MM.1S (cell line): Measurements from ENCODE around the gene BRINP1.

ENCODE experiments used
- EZH2 ChIP-seq: fragments of 300-600 bp; sonication (generic); optimal IDR thresholded peaks from 2 replicates; pipeline ENCODE3; 2017; ENCODE audit warnings: low read depth, mild to moderate bottlenecking, antibody characterized with exemption, low read length, mixed read lengths
- EZH2phosphoT487 ChIP-seq: fragments of 300-600 bp; sonication (generic); IDR thresholded peaks from 2 replicates; pipeline ENCODE4 v1.6.1; 2018; ENCODE audit warnings: antibody characterized with exemption, low read length
- TF ChIP-seq, protein P1 (sequence below): fragments of 300-600 bp; sonication (generic); IDR thresholded peaks from 2 replicates; pipeline ENCODE4 v1.5.1; 2016; ENCODE audit warnings: antibody characterized with exemption, low read length, mixed read lengths

DNA sequence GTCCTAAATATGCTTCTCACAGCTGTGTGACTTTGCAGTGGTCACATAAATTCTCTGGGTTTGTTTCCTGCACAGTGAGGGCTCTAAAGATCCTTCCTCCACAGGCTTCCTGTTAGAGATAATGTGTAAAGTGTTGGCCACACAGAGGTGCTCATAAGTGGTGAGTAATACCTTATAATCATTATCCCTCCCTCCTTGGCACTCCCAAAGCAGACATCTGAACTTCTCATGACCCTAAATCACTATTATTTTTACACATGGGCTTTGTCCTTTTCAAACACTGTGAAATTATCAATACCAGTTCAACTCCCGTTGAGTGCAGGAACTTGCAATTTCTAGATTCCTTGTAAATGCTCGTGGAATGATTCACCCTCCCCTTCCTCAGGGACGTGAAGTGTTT is 100.2 kb downstream of the BRINP1 start:
- TF ChIP-seq, protein P1, sequence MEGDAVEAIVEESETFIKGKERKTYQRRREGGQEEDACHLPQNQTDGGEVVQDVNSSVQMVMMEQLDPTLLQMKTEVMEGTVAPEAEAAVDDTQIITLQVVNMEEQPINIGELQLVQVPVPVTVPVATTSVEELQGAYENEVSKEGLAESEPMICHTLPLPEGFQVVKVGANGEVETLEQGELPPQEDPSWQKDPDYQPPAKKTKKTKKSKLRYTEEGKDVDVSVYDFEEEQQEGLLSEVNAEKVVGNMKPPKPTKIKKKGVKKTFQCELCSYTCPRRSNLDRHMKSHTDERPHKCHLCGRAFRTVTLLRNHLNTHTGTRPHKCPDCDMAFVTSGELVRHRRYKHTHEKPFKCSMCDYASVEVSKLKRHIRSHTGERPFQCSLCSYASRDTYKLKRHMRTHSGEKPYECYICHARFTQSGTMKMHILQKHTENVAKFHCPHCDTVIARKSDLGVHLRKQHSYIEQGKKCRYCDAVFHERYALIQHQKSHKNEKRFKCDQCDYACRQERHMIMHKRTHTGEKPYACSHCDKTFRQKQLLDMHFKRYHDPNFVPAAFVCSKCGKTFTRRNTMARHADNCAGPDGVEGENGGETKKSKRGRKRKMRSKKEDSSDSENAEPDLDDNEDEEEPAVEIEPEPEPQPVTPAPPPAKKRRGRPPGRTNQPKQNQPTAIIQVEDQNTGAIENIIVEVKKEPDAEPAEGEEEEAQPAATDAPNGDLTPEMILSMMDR, result no peak
- TF ChIP-seq EZH2 (no peak), EZH2phosphoT487 (no peak)
